ENCODE results near the gene CDV3.

DNA sequence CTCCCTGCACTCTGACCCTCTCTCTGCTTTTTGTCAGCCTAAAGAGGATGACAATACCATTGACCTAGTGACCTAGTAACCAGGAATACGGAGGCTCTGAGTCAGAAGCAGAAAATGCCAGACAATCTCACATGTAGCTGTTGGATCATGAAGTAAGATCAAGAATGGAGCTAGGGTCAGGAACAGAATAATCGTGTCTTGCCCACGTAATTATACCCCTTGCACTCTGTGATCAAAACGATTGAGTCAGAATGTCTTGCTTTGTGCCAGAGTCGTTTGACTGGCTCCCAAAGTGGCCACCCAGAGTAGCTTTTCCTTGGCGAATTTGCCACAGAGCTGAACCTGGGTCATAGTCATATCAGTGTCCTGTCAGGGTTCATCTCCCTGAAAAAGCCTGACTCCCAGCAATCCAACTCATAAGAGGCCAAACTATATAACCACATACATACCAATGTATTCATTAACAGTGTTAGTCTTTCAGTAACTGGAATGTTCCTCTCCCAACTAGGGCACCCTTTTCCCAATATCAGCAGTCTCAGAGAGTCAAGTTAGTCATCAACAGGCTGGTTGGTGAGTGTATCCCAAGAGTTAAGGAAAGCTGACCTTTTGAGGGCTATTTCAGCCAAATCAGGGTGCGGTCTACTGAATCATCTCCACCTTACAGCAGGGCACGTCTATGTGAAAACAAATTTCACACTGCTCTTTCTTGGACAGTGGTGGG is 5.0 kb upstream of the CDV3 start:
- no peak for TF ChIP-seq ISL1 (CRISPR knock-in tag; IDR thresholded peaks at IDR 0.05)
- TF ChIP-seq BACH2 (CRISPR knock-in tag; IDR thresholded peaks at IDR 0.05; ENCODE audit: borderline replicate concordance) = no peak
- TF ChIP-seq, protein P1, sequence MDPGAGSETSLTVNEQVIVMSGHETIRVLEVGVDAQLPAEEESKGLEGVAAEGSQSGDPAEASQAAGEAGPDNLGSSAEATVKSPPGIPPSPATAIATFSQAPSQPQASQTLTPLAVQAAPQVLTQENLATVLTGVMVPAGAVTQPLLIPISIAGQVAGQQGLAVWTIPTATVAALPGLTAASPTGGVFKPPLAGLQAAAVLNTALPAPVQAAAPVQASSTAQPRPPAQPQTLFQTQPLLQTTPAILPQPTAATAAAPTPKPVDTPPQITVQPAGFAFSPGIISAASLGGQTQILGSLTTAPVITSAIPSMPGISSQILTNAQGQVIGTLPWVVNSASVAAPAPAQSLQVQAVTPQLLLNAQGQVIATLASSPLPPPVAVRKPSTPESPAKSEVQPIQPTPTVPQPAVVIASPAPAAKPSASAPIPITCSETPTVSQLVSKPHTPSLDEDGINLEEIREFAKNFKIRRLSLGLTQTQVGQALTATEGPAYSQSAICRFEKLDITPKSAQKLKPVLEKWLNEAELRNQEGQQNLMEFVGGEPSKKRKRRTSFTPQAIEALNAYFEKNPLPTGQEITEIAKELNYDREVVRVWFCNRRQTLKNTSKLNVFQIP (CRISPR knock-in tag; IDR thresholded peaks at IDR 0.05; ENCODE audit: borderline replicate concordance, low read depth) = no peak
- TF ChIP-seq RARB (CRISPR knock-in tag; IDR thresholded peaks at IDR 0.05) = no peak
- no peak for TF ChIP-seq CSDC2 (CRISPR knock-in tag; IDR thresholded peaks at IDR 0.05)
- no peak for TF ChIP-seq SNAI2 (CRISPR knock-in tag; IDR thresholded peaks at IDR 0.05)
- no peak for TF ChIP-seq ZFP3 (CRISPR knock-in tag; IDR thresholded peaks at IDR 0.05)
- no peak for TF ChIP-seq ESRRG (CRISPR knock-in tag; IDR thresholded peaks at IDR 0.05)
- TF ChIP-seq, protein P2, sequence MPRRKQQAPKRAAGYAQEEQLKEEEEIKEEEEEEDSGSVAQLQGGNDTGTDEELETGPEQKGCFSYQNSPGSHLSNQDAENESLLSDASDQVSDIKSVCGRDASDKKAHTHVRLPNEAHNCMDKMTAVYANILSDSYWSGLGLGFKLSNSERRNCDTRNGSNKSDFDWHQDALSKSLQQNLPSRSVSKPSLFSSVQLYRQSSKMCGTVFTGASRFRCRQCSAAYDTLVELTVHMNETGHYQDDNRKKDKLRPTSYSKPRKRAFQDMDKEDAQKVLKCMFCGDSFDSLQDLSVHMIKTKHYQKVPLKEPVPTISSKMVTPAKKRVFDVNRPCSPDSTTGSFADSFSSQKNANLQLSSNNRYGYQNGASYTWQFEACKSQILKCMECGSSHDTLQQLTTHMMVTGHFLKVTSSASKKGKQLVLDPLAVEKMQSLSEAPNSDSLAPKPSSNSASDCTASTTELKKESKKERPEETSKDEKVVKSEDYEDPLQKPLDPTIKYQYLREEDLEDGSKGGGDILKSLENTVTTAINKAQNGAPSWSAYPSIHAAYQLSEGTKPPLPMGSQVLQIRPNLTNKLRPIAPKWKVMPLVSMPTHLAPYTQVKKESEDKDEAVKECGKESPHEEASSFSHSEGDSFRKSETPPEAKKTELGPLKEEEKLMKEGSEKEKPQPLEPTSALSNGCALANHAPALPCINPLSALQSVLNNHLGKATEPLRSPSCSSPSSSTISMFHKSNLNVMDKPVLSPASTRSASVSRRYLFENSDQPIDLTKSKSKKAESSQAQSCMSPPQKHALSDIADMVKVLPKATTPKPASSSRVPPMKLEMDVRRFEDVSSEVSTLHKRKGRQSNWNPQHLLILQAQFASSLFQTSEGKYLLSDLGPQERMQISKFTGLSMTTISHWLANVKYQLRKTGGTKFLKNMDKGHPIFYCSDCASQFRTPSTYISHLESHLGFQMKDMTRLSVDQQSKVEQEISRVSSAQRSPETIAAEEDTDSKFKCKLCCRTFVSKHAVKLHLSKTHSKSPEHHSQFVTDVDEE (CRISPR knock-in tag; IDR thresholded peaks at IDR 0.05) = no peak

Measured in SK-N-SH treated with all-trans-retinoic acid at 6 μM for 48 hours (cell line).